GM21825 (cell line): ENCODE data around the gene NOLC1.

Experiments
- ATAC-seq: cut with Tn5 transposase; IDR thresholded peaks from one replicate; pipeline ENCODE4 v1.9.1; 2021; ENCODE audit warnings: mild to moderate bottlenecking, moderate library complexity; ENCODE audit not compliant: unreplicated experiment

Gene NOLC1

GRCh38 chr10:102121739-102122372, 30.3 kb upstream of the NOLC1 start:
- ATAC-seq, result no peak

GRCh38 chr10:102122450-102122849, 29.7 kb upstream of the NOLC1 start:
- ATAC-seq, result no peak

GRCh38 chr10:102123223-102123622, 29.0 kb upstream of the NOLC1 start:
- no peak for ATAC-seq

- no peak for ATAC-seq
Measured at GRCh38 chr10:102131286-102132170, 20.7 kb upstream of the NOLC1 start.

GRCh38 chr10:102132193-102132562, 20.0 kb upstream of the NOLC1 start:
- no peak for ATAC-seq

GRCh38 chr10:102132563-102133372, 19.4 kb upstream of the NOLC1 start, which contains the start of gene PPRC1:
TSS of gene PPRC1 (plus strand) at chr10:102133040. CDS start at chr10:102133069, 29 bp downstream.
- ATAC-seq, result peak; percentile 93

GRCh38 chr10:102133373-102134195, 18.6 kb upstream of the NOLC1 start:
- ATAC-seq, result no peak

GRCh38 chr10:102134416-102134815, 17.8 kb upstream of the NOLC1 start:
- ATAC-seq, result no peak

- ATAC-seq, result no peak
Measured at GRCh38 chr10:102135956-102136526, 16.1 kb upstream of the NOLC1 start.

GRCh38 chr10:102139281-102140110, 12.7 kb upstream of the NOLC1 start:
- no peak for ATAC-seq

- no peak for ATAC-seq
Measured at GRCh38 chr10:102140218-102140617, 12.0 kb upstream of the NOLC1 start.

- ATAC-seq, result no peak
Measured at GRCh38 chr10:102140913-102141540, 11.2 kb upstream of the NOLC1 start.

- ATAC-seq, result no peak
Measured at GRCh38 chr10:102141583-102142107, 10.5 kb upstream of the NOLC1 start.

- no peak for ATAC-seq
Measured at GRCh38 chr10:102146971-102147428, 5.2 kb upstream of the NOLC1 start.

- no peak for ATAC-seq
Measured at GRCh38 chr10:102147561-102147960, 4.6 kb upstream of the NOLC1 start.

- ATAC-seq, result no peak
Measured at GRCh38 chr10:102148275-102148674, 3.9 kb upstream of the NOLC1 start.

GRCh38 chr10:102150970-102151773, 1.0 kb upstream of the NOLC1 start:
- ATAC-seq, result no peak

- ATAC-seq, result peak; percentile 8
Measured at GRCh38 chr10:102152545-102152890, 329 bp downstream of the NOLC1 start.
